Psoas muscle (tissue), 8 donors: ENCODE results near the gene STX1B. TPM values are rescaled to one million over a fixed set of nuclear protein-coding genes. Genes with fewer than 3 reads are reported as not detected.

ENCODE experiments used
- ATAC-seq, 4 donors: fragments of 200-7000 bp; cut with Tn5 transposase; one replicate each; pipeline ENCODE4 v1.9.1; 2020; ENCODE audit warnings: moderate library complexity in 3 of 4, mild to moderate bottlenecking in 2 of 4
- DNase-seq, 2 donors: peaks; one replicate each; pipeline ENCODE4 v3.0.0-alpha.2; 2020
- H3K27ac ChIP-seq: fragments of 200-600 bp; one replicate; pipeline ENCODE4 v1.8.0; 2022
- H3K27me3 ChIP-seq, 3 donors: fragments of 200-600 bp in 1 of 3; one replicate each; pipeline versions ENCODE4 v1.6.1 to v1.8.0; 2013 to 2022; ENCODE audit warnings: low read length in 2 of 3, mild to moderate bottlenecking in 2 of 3, moderate library complexity in 1 of 3; ENCODE audit not compliant: insufficient read depth in 3 of 3
- H3K36me3 ChIP-seq, 2 donors: fragments of 200-600 bp in 1 of 2; one replicate each; pipeline versions ENCODE4 v1.6.1 to v1.8.0; 2013 to 2022; ENCODE audit warnings: low read depth in 1 of 2, mild to moderate bottlenecking in 1 of 2, moderate library complexity in 1 of 2; ENCODE audit not compliant: insufficient read depth in 1 of 2
- H3K4me1 ChIP-seq: fragments of 200-600 bp; one replicate; pipeline ENCODE4 v1.8.0; 2022
- H3K4me3 ChIP-seq: fragments of 200-600 bp; one replicate; pipeline ENCODE4 v1.8.0; 2022; ENCODE audit warnings: mild to moderate bottlenecking
- H3K9me3 ChIP-seq: fragments of 200-600 bp; one replicate; pipeline ENCODE4 v1.8.0; 2022
- CTCF ChIP-seq: fragments of 200-600 bp; IDR thresholded peaks from one replicate; pipeline ENCODE4 v1.8.0; 2022; ENCODE audit warnings: antibody characterized with exemption
- WGBS, 3 donors: extraction: QIAGEN DNeasy Blood & Tissue Kit; methylation state at CpG; one replicate each; pipeline versions ENCODE4 v1.1.6 to v1.1.7; 2013; 5-methylcytosine and 5-hydroxymethylcytosine counted together
- intact Hi-C, 2 donors: fragments of 100-400 bp; cut with DNase I; formaldehyde crosslinking; loops; one replicate each; pipeline versions ENCODE4 v1.11.0 to v1.14.2; 2022
- polyA plus RNA-seq, 3 donors: library from polyadenylated mRNA; stranded (reverse); fragments of 200-250 nt; gene quantifications; one replicate each; pipeline ENCODE4 v1.2.3, GENCODE V29; 2013
- total RNA-seq, 4 donors: library from RNA; stranded (reverse); fragmentation: NEBNext Ultra II Directional in 2 of 4; extraction: Animal tissue kit (Norgen Biotek cat#: 25700) in 2 of 4; gene quantifications; one replicate each; pipeline versions ENCODE4 v1.2.1 to v1.2.4, GENCODE V29; 2021 to 2023
- donor health status: healthy with polysubstance abuse.
- donor health status: DM: no; HTN: no; CAD: no; lungs with moderate emphysema.
- donor health status: Bipolar disorder and iron deficiency.
- donor health status: healthy.
- donor health status: DM: yes; HTN: yes; CAD: no.
- donor health status: DM: no; HTN: no; CAD: no.
- donor health status: DM: no; HTN: no; CAD: no.
- donor health status: DM: yes; HTN: yes; CAD: no.

The STX1B gene
- total and polyA plus RNA-seq, 7 donors: 0.04 to 0.64 (median 0.12) TPM; not detected in 1

GRCh38 chr16:31004658-31005057, 5.8 kb downstream of the STX1B start:
- DNase-seq (no peak), ATAC-seq (no peak)
- Histone ChIP-seq H3K9me3 (no peaks in the 10 kb centered on the region), H3K27ac (no peak overlapping the region), H3K36me3 (no peaks in the 10 kb centered on the region), H3K4me1 (no peaks in the 10 kb centered on the region), H3K4me3 (no peak overlapping the region), H3K27me3 (peaks cover 0 to 21% (median 9%) of the 10 kb centered on the region in 3 donors)
- no peak for TF ChIP-seq CTCF
- intact Hi-C loops: no loop called here
- WGBS, 3 donors: 60 to 75% (median 61%) methylated on average over 2 of the region's 2 CpGs

GRCh38 chr16:31003744-31004143, 6.7 kb downstream of the STX1B start:
- Histone ChIP-seq H3K4me3 (no peak overlapping the region), H3K4me1 (no peaks in the 10 kb centered on the region), H3K27me3 (peaks cover 0 to 13% (median 4%) of the 10 kb centered on the region in 3 donors), H3K9me3 (no peaks in the 10 kb centered on the region), H3K36me3 (no peaks in the 10 kb centered on the region), H3K27ac (no peak overlapping the region)
- ATAC-seq (no peak), DNase-seq (no peak)
- intact Hi-C loops: no loop called here
- WGBS, 3 donors: 87 to 91% (median 91%) methylated on average over 6 of the region's 6 CpGs
- no peak for TF ChIP-seq CTCF

- no peaks in the 10 kb centered on the region for H3K36me3 ChIP-seq
- no peak overlapping the region for H3K27ac ChIP-seq
- 71 to 83% (median 81%) methylated on average over 8 to 9 of the region's 9 CpGs for WGBS, 3 donors
- ATAC-seq (no peak), DNase-seq (no peak)
- H3K4me3 ChIP-seq: no peak overlapping the region
- H3K27me3 ChIP-seq: peaks cover 0 to 6% (median 2%) of the 10 kb centered on the region in 3 donors
- peaks cover under 1% of the 10 kb centered on the region for H3K4me1 ChIP-seq
- H3K9me3 ChIP-seq: no peaks in the 10 kb centered on the region
- no peak for TF ChIP-seq CTCF
- intact Hi-C loops: no loop called here
Measured at GRCh38 chr16:31002862-31003341, 7.5 kb downstream of the STX1B start.

- no peaks in the 10 kb centered on the region for H3K36me3 ChIP-seq
- WGBS, 3 donors: 52 to 60% (median 58%) methylated on average over 10 of the region's 10 CpGs
- no peak overlapping the region for H3K4me3 ChIP-seq
- peaks cover 6% of the 10 kb centered on the region for H3K4me1 ChIP-seq
- no peak overlapping the region for H3K27ac ChIP-seq
- no peak for ATAC-seq
- DNase-seq: no peak
- no peaks in the 10 kb centered on the region for H3K9me3 ChIP-seq
- intact Hi-C loops: no loop called here
- no peak for TF ChIP-seq CTCF
- H3K27me3 ChIP-seq: peaks cover 0 to 2% (median under 1%) of the 10 kb centered on the region in 3 donors
Measured at GRCh38 chr16:31002250-31002700, 8.2 kb downstream of the STX1B start.
